HFF-Myc (cell line): ENCODE results near the gene HMCES.

Source experiments
- DNase-seq: peaks from one replicate; pipeline ENCODE4 v3.0.0-alpha.2; 2011; ENCODE audit warnings: low read depth; ENCODE audit errors: extremely low read depth
- H3K4me3 ChIP-seq: replicated peaks from 2 replicates; pipeline ENCODE4 v1.5.1; 2011; ENCODE audit warnings: low read depth, mild to moderate bottlenecking, control low read depth, low read length
- CTCF ChIP-seq: IDR thresholded peaks from 2 replicates; pipeline ENCODE4 v1.5.1; 2012; ENCODE audit warnings: mild to moderate bottlenecking, low read depth, low read length, control low read depth; ENCODE audit errors: missing control alignments

HMCES gene

GRCh38 chr3:129278439-129278965 lies at the start of gene HMCES:
TSS of gene HMCES (plus strand) at chr3:129278870. CDS start at chr3:129279733, 863 bp downstream.
- H3K4me3 ChIP-seq, result peak within 1 kb of the TSS; percentile 92
- peak; percentile 26 for DNase-seq
- no peak for TF ChIP-seq CTCF

- H3K4me3 ChIP-seq, result no peak overlapping the region
- TF ChIP-seq CTCF, result no peak
These were observed 49.6 kb upstream of the HMCES start for GRCh38 chr3:129228891-129229585.

GRCh38 chr3:129230311-129231019 lies 48.2 kb upstream of the HMCES start:
- DNase-seq, result peak; percentile 67
- no peak overlapping the region for H3K4me3 ChIP-seq
- TF ChIP-seq CTCF, result no peak

More at GRCh38 chr3:129228891-129229585, 49.6 kb upstream of the HMCES start:
- DNase-seq, result peak; percentile 74

GRCh38 chr3:129231331-129232119 lies 47.1 kb upstream of the HMCES start:
- TF ChIP-seq CTCF, result no peak
- H3K4me3 ChIP-seq, result no peak overlapping the region
- DNase-seq, result no peak

GRCh38 chr3:129233538-129233937 lies 45.1 kb upstream of the HMCES start:
- TF ChIP-seq CTCF, result no peak
- DNase-seq, result no peak
- H3K4me3 ChIP-seq, result no peak overlapping the region

- no peak overlapping the region for H3K4me3 ChIP-seq
- no peak for DNase-seq
- TF ChIP-seq CTCF, result no peak
These were observed 44.2 kb upstream of the HMCES start for GRCh38 chr3:129234441-129234840.
